Measurements from ENCODE around the gene MMP8. TPM values are rescaled to one million over a fixed set of nuclear protein-coding genes. Genes with fewer than 3 reads are reported as not detected.
A peak's percentile ranks its signal among the peaks of the same experiment; 100 is the strongest.

The MMP8 gene
- total and polyA plus RNA-seq, 2 experiments from 2014 or later: not detected

- in situ Hi-C loops (cut with MboI): no loop called here
- no peaks in the 10 kb centered on the region for H3K36me3 ChIP-seq (ENCODE audit: low read depth)
These were observed 29.6 kb downstream of the MMP8 start for GRCh38 chr11:102695201-102695600.

GRCh38 chr11:102685754-102686153 is 39.0 kb downstream of the MMP8 start:
- peaks cover 4% of the 10 kb centered on the region; the same call in 1 of the 2 replicates for H3F3A ChIP-seq (ENCODE audit: insufficient read depth)
- H3K9me3 ChIP-seq (ENCODE audit: low read depth): no peaks in the 10 kb centered on the region
- no peak overlapping the region for H3K4me2 ChIP-seq (ENCODE audit: unreplicated experiment)
- no peaks in the 10 kb centered on the region for H3K9me2 ChIP-seq (ENCODE audit: insufficient read depth)
- H2AFZ ChIP-seq: no peak overlapping the region
- 95 to 96% methylated on average over 2 of the region's 2 CpGs for WGBS, 2 experiments (ENCODE audit: low coverage in 1 of 2, low lambda C conversion rate in 2 of 2, missing lambda C conversion rate in 2 of 2)
- in situ Hi-C loops (cut with MboI): no loop called here
- no peak overlapping the region for H3K4me3 ChIP-seq
- no peak for TF ChIP-seq EZH2 (IDR thresholded peaks at IDR 0.05; ENCODE audit: insufficient read depth, poor library complexity, severe bottlenecking)
- no peak overlapping the region for H3K9ac ChIP-seq
- no peaks in the 10 kb centered on the region for H3K79me2 ChIP-seq (ENCODE audit: insufficient read depth)
- H4K20me1 ChIP-seq (ENCODE audit: insufficient read depth): no peaks in the 10 kb centered on the region
- H3K36me3 ChIP-seq (ENCODE audit: low read depth): no peaks in the 10 kb centered on the region
- no peaks in the 10 kb centered on the region for H3K4me1 ChIP-seq (ENCODE audit: insufficient read depth)
- no peak for DNase-seq
- 0 out of 2 replicates have a peak, but pooled peaks cover 6% of the 10 kb centered on the region for H3K27me3 ChIP-seq (replicated peaks; ENCODE audit: insufficient read depth)
- H3K27ac ChIP-seq: no peak overlapping the region

More at GRCh38 chr11:102695201-102695600, 29.6 kb downstream of the MMP8 start:
- H3K4me2 ChIP-seq (ENCODE audit: unreplicated experiment): no peak overlapping the region
- no peaks in the 10 kb centered on the region for H4K20me1 ChIP-seq (ENCODE audit: insufficient read depth)
- no peaks in the 10 kb centered on the region for H3K9me3 ChIP-seq (ENCODE audit: low read depth)
- TF ChIP-seq EZH2 (IDR thresholded peaks at IDR 0.05; ENCODE audit: insufficient read depth, poor library complexity, severe bottlenecking) (no peak), EZH2phosphoT487 (IDR thresholded peaks at IDR 0.05; ENCODE audit: insufficient read depth, low read depth) (no peak)
- no peak overlapping the region for H3K9ac ChIP-seq
- DNase-seq: no peak
- H3K4me1 ChIP-seq (ENCODE audit: insufficient read depth): no peaks in the 10 kb centered on the region
- H3K4me3 ChIP-seq: no peak overlapping the region
- WGBS, 2 experiments (ENCODE audit: low coverage in 1 of 2, low lambda C conversion rate in 2 of 2, missing lambda C conversion rate in 2 of 2): 17 to 24% methylated on average over 3 of the region's 3 CpGs
- H3F3A ChIP-seq (ENCODE audit: insufficient read depth): no peaks in the 10 kb centered on the region
- no peak overlapping the region for H3K27ac ChIP-seq
- H3K79me2 ChIP-seq (ENCODE audit: insufficient read depth): no peaks in the 10 kb centered on the region
- H3K9me2 ChIP-seq (ENCODE audit: insufficient read depth): no peaks in the 10 kb centered on the region
- no peaks in the 10 kb centered on the region for H3K27me3 ChIP-seq (replicated peaks; ENCODE audit: insufficient read depth)
- H2AFZ ChIP-seq: no peak overlapping the region

- H3K4me3 ChIP-seq: no peak overlapping the region
- in situ Hi-C loops (cut with MboI): no loop called here
- no peaks in the 10 kb centered on the region for H4K20me1 ChIP-seq (ENCODE audit: insufficient read depth)
- no peak overlapping the region for H2AFZ ChIP-seq
- TF ChIP-seq EZH2 (IDR thresholded peaks at IDR 0.05; ENCODE audit: insufficient read depth, poor library complexity, severe bottlenecking) (no peak), EZH2phosphoT487 (IDR thresholded peaks at IDR 0.05; ENCODE audit: insufficient read depth, low read depth) (no peak)
- no peak overlapping the region for H3K4me2 ChIP-seq (ENCODE audit: unreplicated experiment)
- WGBS, 2 experiments (ENCODE audit: low coverage in 1 of 2, low lambda C conversion rate in 2 of 2, missing lambda C conversion rate in 2 of 2): 6 to 10% methylated on average over 3 of the region's 3 CpGs
- no peak overlapping the region for H3K27ac ChIP-seq
- H3K9me2 ChIP-seq (ENCODE audit: insufficient read depth): no peaks in the 10 kb centered on the region
- no peak overlapping the region for H3K9ac ChIP-seq
- H3K9me3 ChIP-seq (ENCODE audit: low read depth): no peaks in the 10 kb centered on the region
- DNase-seq: peak; percentile 18
- no peaks in the 10 kb centered on the region for H3K36me3 ChIP-seq (ENCODE audit: low read depth)
- no peaks in the 10 kb centered on the region for H3K4me1 ChIP-seq (ENCODE audit: insufficient read depth)
- 0 out of 2 replicates have a peak, but pooled peaks cover 6% of the 10 kb centered on the region for H3K27me3 ChIP-seq (replicated peaks; ENCODE audit: insufficient read depth)
- peaks cover 4% of the 10 kb centered on the region; the same call in 1 of the 2 replicates for H3F3A ChIP-seq (ENCODE audit: insufficient read depth)
- H3K79me2 ChIP-seq (ENCODE audit: insufficient read depth): no peaks in the 10 kb centered on the region
These were observed 39.4 kb downstream of the MMP8 start for GRCh38 chr11:102685338-102685737.

- Histone ChIP-seq H3K27ac (no peak overlapping the region), H3K4me1 (ENCODE audit: insufficient read depth) (no peaks in the 10 kb centered on the region), H3K9ac (no peak overlapping the region), H2AFZ (no peak overlapping the region), H4K20me1 (ENCODE audit: insufficient read depth) (no peaks in the 10 kb centered on the region), H3K4me3 (no peak overlapping the region), H3K27me3 (replicated peaks; ENCODE audit: insufficient read depth) (peaks cover 12% of the 10 kb centered on the region; the same call in 1 of the 2 replicates), H3F3A (ENCODE audit: insufficient read depth) (peaks cover 4% of the 10 kb centered on the region; the same call in 1 of the 2 replicates), H3K9me2 (ENCODE audit: insufficient read depth) (no peaks in the 10 kb centered on the region), H3K79me2 (ENCODE audit: insufficient read depth) (no peaks in the 10 kb centered on the region), H3K9me3 (ENCODE audit: low read depth) (no peaks in the 10 kb centered on the region), H3K36me3 (ENCODE audit: low read depth) (no peaks in the 10 kb centered on the region), H3K4me2 (ENCODE audit: unreplicated experiment) (no peak overlapping the region)
- TF ChIP-seq EZH2 (IDR thresholded peaks at IDR 0.05; ENCODE audit: insufficient read depth, poor library complexity, severe bottlenecking) (no peak), EZH2phosphoT487 (IDR thresholded peaks at IDR 0.05; ENCODE audit: insufficient read depth, low read depth) (no peak)
- DNase-seq: no peak
- in situ Hi-C loops (cut with MboI): no loop called here
- 61 to 62% methylated on average over 4 of the region's 4 CpGs for WGBS, 2 experiments (ENCODE audit: low coverage in 1 of 2, low lambda C conversion rate in 2 of 2, missing lambda C conversion rate in 2 of 2)
These were observed 41.5 kb downstream of the MMP8 start for GRCh38 chr11:102683277-102683676.

GRCh38 chr11:102680945-102681344 is 43.8 kb downstream of the MMP8 start:
- Histone ChIP-seq H3K9me3 (ENCODE audit: low read depth) (no peaks in the 10 kb centered on the region), H3K27me3 (replicated peaks; ENCODE audit: insufficient read depth) (peaks cover 23% of the 10 kb centered on the region; the same call in 1 of the 2 replicates), H3K4me2 (ENCODE audit: unreplicated experiment) (no peak overlapping the region), H3K9me2 (ENCODE audit: insufficient read depth) (no peaks in the 10 kb centered on the region), H4K20me1 (ENCODE audit: insufficient read depth) (no peaks in the 10 kb centered on the region), H3K27ac (no peak overlapping the region), H3K4me1 (ENCODE audit: insufficient read depth) (no peaks in the 10 kb centered on the region), H3K4me3 (no peak overlapping the region), H3K79me2 (ENCODE audit: insufficient read depth) (no peaks in the 10 kb centered on the region), H3K36me3 (ENCODE audit: low read depth) (no peaks in the 10 kb centered on the region), H3F3A (ENCODE audit: insufficient read depth) (peaks cover 4% of the 10 kb centered on the region; the same call in 1 of the 2 replicates), H2AFZ (no peak overlapping the region), H3K9ac (no peak overlapping the region)
- peak; percentile 62 for DNase-seq
- in situ Hi-C loops (cut with MboI): no loop called here
- 5 to 11% methylated on average over 1 of the region's 1 CpG for WGBS, 2 experiments (ENCODE audit: low coverage in 1 of 2, low lambda C conversion rate in 2 of 2, missing lambda C conversion rate in 2 of 2)
- TF ChIP-seq EZH2phosphoT487 (IDR thresholded peaks at IDR 0.05; ENCODE audit: insufficient read depth, low read depth) (no peak), EZH2 (IDR thresholded peaks at IDR 0.05; ENCODE audit: insufficient read depth, poor library complexity, severe bottlenecking) (no peak)
